Caco-2 (cell line): ENCODE results near the gene NLRP6. TPM values are rescaled to one million over a fixed set of nuclear protein-coding genes. Genes with fewer than 3 reads are reported as not detected.

Experiments
- BruUV-seq: library from RNA; stranded (reverse); fragments of 400-500 nt; replicated peaks from 2 replicates; lab custom pipeline; 2021; lab: Mats Ljungman, UMichigan
- CTCF ChIA-PET: fragments of 300-600 bp; sonication (Branson Sonifier 250); formaldehyde crosslinking; loops from one replicate; lab custom pipeline; 2022; ENCODE audit warnings: antibody characterized with exemption; lab: Charles Lee
- POLR2A ChIA-PET: fragments of 300-600 bp; sonication (Branson Sonifier 250); formaldehyde crosslinking; loops from one replicate; lab custom pipeline; 2022; ENCODE audit warnings: antibody characterized with exemption; lab: Charles Lee
- DNase-seq, 2 experiments: peaks; one replicate each; pipeline versions ENCODE4 v3.0.0 to v3.0.0-alpha.2; 2020 to 2022
- H3K27me3 ChIP-seq: replicated peaks from 2 replicates; pipeline ENCODE4 v1.6.0; 2011; ENCODE audit warnings: low read length; ENCODE audit not compliant: control insufficient read depth, insufficient read depth
- H3K36me3 ChIP-seq: 2 replicates; pipeline ENCODE4 v1.5.1; 2011; ENCODE audit warnings: low read length; ENCODE audit not compliant: control insufficient read depth, insufficient read depth
- H3K4me1 ChIP-seq: fragments of 250-450 bp; sonication (Bioruptor Pico); 2 replicates; pipeline ENCODE4 v1.5.1; 2020; ENCODE audit warnings: mild to moderate bottlenecking
- H3K4me3 ChIP-seq: 2 replicates; pipeline ENCODE4 v1.5.1; 2011; ENCODE audit warnings: low read depth, mild to moderate bottlenecking, control low read depth, low read length
- H3K9me3 ChIP-seq: fragments of 250-450 bp; sonication (Bioruptor Pico); 2 replicates; pipeline ENCODE4 v1.5.1; 2020; ENCODE audit warnings: mild to moderate bottlenecking, moderate library complexity
- H3K27ac Mint-ChIP-seq: one replicate; pipeline ENCODE4 v1.8.0; 2022; ENCODE audit warnings: mixed read lengths; ENCODE audit not compliant: unreplicated experiment
- H3K27me3 Mint-ChIP-seq: one replicate; pipeline ENCODE4 v1.8.0; 2022; ENCODE audit warnings: mixed read lengths; ENCODE audit not compliant: insufficient read depth, unreplicated experiment
- H3K36me3 Mint-ChIP-seq: one replicate; pipeline ENCODE4 v1.8.0; 2022; ENCODE audit warnings: mild to moderate bottlenecking, mixed read lengths; ENCODE audit not compliant: insufficient read depth, unreplicated experiment
- H3K4me1 Mint-ChIP-seq: one replicate; pipeline ENCODE4 v1.8.0; 2022; ENCODE audit warnings: low read depth, mixed read lengths; ENCODE audit not compliant: unreplicated experiment
- H3K4me3 Mint-ChIP-seq: one replicate; pipeline ENCODE4 v1.8.0; 2022; ENCODE audit warnings: mild to moderate bottlenecking, moderate library complexity, mixed read lengths; ENCODE audit not compliant: unreplicated experiment
- H3K9me3 Mint-ChIP-seq: one replicate; pipeline ENCODE4 v1.8.0; 2022; ENCODE audit warnings: mixed read lengths; ENCODE audit not compliant: unreplicated experiment
- CTCF ChIP-seq, 2 experiments: fragments of 200-600 bp in 1 of 2; IDR thresholded peaks; 1 replicate in 1 of 2; 2 replicates in 1 of 2; pipeline versions ENCODE4 v1.5.1 to v1.8.0; 2011 to 2022; ENCODE audit warnings: antibody characterized with exemption in 1 of 2, control low read depth in 1 of 2, inconsistent platforms in 1 of 2, low read depth in 1 of 2, low read length in 1 of 2, mild to moderate bottlenecking in 1 of 2, moderate library complexity in 1 of 2; ENCODE audit not compliant: insufficient read depth in 1 of 2, severe bottlenecking in 1 of 2, unreplicated experiment in 1 of 2
- intact Hi-C: fragments of 100-400 bp; cut with micrococcal nuclease; formaldehyde crosslinking; loops from one replicate; pipeline ENCODE4 v1.10.0; 2022; ENCODE audit not compliant: unreplicated experiment
- total RNA-seq: library from RNA; stranded (reverse); gene quantifications from 2 replicates; pipeline ENCODE4 v1.2.3, GENCODE V29; 2022

NLRP6 gene
- total RNA-seq, 1 experiment from 2014 or later = not detected

DNA sequence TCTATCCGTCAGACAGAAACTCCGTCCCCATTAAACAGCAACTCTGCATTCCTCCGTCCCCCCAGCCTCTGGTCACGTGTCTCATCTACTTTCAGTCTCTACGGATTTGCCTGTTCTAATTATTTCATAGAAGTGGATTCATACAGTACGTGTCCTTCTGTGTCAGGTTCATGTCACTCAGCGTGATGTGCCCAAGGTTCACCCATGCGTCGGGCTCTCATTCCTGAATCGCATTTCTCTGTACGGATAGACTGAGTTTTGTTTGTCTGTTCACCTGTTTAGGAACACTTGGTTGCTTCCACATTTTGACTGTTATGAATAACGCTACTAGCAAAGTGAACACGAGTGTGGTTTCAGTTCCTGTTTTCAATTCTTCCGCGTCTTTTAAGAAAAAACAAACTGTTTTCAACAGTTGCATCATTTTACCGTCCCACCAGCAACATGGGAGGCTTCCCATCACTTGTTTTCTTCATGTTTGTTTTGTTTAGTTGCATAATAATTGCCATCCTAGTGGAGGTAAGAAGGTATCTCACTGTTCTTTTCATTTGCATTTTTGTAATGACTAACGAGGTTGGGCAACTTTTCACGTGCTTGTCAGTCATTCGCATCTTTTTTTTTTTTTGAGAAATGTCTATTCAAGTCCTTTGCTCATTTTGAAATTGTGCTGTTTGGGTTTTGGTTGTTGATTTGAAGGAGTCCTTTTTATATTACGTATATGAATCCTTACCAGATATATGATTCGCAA lies 8.9 kb upstream of the NLRP6 start:
- Histone ChIP-seq H3K4me1 (peaks cover 5% of the 10 kb centered on the region; the same call in 1 of the 2 replicates), H3K36me3 (no peaks in the 10 kb centered on the region), H3K27me3 (no peaks in the 10 kb centered on the region), H3K4me3 (no peak overlapping the region), H3K9me3 (peaks cover 6% of the 10 kb centered on the region)
- Mint-ChIP-seq H3K27ac (no peak overlapping the region), H3K4me3 (no peak overlapping the region), H3K27me3 (peaks cover 3% of the 10 kb centered on the region), H3K9me3 (no peaks in the 10 kb centered on the region), H3K36me3 (peaks cover 6% of the 10 kb centered on the region), H3K4me1 (no peaks in the 10 kb centered on the region)
- POLR2A ChIA-PET = no interaction called here
- CTCF ChIA-PET = no interaction called here
- TF ChIP-seq CTCF (IDR thresholded peaks at IDR 0.05; ENCODE audit: insufficient read depth in 1 of 2, low read depth in 1 of 2, low read length in 1 of 2, severe bottlenecking in 1 of 2, unreplicated experiment in 1 of 2) = no peak
- BruUV-seq = no TSS peak
- no peak for DNase-seq
- intact Hi-C loops = no loop called here

DNA sequence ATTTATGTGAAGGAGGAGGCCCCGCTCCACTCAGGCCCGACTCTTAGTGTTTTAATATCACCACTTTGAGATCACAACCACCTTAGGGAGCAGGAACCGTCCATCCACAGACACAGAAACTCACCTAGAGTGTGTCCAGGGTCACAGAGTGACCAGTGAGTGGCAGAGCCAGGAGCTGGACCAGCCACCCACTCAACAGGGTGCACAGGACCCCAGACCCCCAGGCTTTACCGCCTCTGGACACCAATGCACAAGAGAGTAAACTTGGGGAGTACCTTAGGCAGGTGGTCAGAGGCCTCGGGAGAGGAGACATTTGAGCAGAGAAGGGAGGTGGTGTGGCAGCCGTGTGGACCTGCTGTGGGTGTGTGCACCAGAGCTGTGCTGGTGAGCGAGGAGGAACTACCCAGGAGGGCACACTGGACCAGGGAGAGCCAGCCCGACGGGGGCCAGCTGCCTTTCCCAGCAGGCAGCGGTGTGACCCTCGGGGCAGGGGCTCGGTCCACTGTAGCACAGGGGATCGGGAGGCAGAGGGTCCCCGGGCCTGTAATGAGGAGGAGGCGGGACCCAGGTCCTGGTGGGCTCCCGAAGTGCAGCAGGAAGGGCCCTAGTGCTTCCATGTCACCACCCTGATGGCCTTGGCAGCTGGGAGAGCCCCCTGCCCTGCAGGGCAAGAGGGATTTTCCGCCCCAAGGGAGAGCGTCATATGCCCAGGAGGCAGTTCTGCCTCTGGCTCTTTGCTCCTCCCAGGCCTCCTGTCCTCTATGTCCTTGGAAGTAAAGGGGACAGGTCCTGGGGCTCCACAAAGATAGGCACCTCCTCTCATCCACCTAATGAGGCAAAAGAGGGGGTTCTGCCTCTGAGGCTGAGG lies 7.5 kb upstream of the NLRP6 start:
- no peaks in the 10 kb centered on the region for H3K27me3 ChIP-seq
- peaks cover 6% of the 10 kb centered on the region for H3K9me3 ChIP-seq
- Mint-ChIP-seq H3K36me3 (peaks cover 6% of the 10 kb centered on the region), H3K4me1 (no peaks in the 10 kb centered on the region), H3K9me3 (no peaks in the 10 kb centered on the region), H3K4me3 (no peak overlapping the region), H3K27me3 (peaks cover 3% of the 10 kb centered on the region), H3K27ac (peak overlapping the region; percentile 12)
- ChIA-PET POLR2A (no interaction called here), CTCF (interaction anchor here (0.8 kb wide), 1 partner anchor 20 kb away, joined by 3 read pairs; no protein-coding TSS in a partner anchor)
- intact Hi-C loops = no loop called here
- H3K4me1 ChIP-seq = peaks cover 5% of the 10 kb centered on the region; the same call in 1 of the 2 replicates
- H3K4me3 ChIP-seq = no peak overlapping the region
- TF ChIP-seq CTCF (IDR thresholded peaks at IDR 0.05; ENCODE audit: insufficient read depth in 1 of 2, low read depth in 1 of 2, low read length in 1 of 2, severe bottlenecking in 1 of 2, unreplicated experiment in 1 of 2) = no peak
- H3K36me3 ChIP-seq = no peaks in the 10 kb centered on the region
- no peak for DNase-seq
- BruUV-seq = no TSS peak

GRCh38 chr11:271319-271715 lies 6.9 kb upstream of the NLRP6 start:
- H3K27me3 Mint-ChIP-seq = peaks cover 3% of the 10 kb centered on the region
- H3K9me3 ChIP-seq = peaks cover 3% of the 10 kb centered on the region; the same call in 1 of the 2 replicates
- no peak overlapping the region for H3K27ac Mint-ChIP-seq
- peaks cover 5% of the 10 kb centered on the region; the same call in 1 of the 2 replicates for H3K4me1 ChIP-seq
- ChIA-PET POLR2A (no interaction called here), CTCF (interaction anchor here (0.8 kb wide), 1 partner anchor 21 kb away, joined by 3 read pairs; no protein-coding TSS in a partner anchor)
- no peak for DNase-seq
- H3K4me1 Mint-ChIP-seq = no peaks in the 10 kb centered on the region
- intact Hi-C loops = no loop called here
- no peaks in the 10 kb centered on the region for H3K9me3 Mint-ChIP-seq
- H3K36me3 Mint-ChIP-seq = peaks cover 6% of the 10 kb centered on the region
- no peak for TF ChIP-seq CTCF (IDR thresholded peaks at IDR 0.05; ENCODE audit: insufficient read depth in 1 of 2, low read depth in 1 of 2, low read length in 1 of 2, severe bottlenecking in 1 of 2, unreplicated experiment in 1 of 2)
- BruUV-seq = no TSS peak
- H3K27me3 ChIP-seq = no peaks in the 10 kb centered on the region
- H3K36me3 ChIP-seq = no peaks in the 10 kb centered on the region
- no peak overlapping the region for H3K4me3 Mint-ChIP-seq
- no peak overlapping the region for H3K4me3 ChIP-seq
